IPS-NIHi11 (cell line): ENCODE data around the gene C1orf167.

Experiments used
- DNase-seq: peaks from one replicate; pipeline ENCODE4 v3.0.0; 2012; ENCODE audit warnings: mixed read lengths, low spot score

C1orf167 gene

GRCh38 chr1:11764519-11764918 lies 2.5 kb downstream of the C1orf167 start:
- DNase-seq = no peak

DNA sequence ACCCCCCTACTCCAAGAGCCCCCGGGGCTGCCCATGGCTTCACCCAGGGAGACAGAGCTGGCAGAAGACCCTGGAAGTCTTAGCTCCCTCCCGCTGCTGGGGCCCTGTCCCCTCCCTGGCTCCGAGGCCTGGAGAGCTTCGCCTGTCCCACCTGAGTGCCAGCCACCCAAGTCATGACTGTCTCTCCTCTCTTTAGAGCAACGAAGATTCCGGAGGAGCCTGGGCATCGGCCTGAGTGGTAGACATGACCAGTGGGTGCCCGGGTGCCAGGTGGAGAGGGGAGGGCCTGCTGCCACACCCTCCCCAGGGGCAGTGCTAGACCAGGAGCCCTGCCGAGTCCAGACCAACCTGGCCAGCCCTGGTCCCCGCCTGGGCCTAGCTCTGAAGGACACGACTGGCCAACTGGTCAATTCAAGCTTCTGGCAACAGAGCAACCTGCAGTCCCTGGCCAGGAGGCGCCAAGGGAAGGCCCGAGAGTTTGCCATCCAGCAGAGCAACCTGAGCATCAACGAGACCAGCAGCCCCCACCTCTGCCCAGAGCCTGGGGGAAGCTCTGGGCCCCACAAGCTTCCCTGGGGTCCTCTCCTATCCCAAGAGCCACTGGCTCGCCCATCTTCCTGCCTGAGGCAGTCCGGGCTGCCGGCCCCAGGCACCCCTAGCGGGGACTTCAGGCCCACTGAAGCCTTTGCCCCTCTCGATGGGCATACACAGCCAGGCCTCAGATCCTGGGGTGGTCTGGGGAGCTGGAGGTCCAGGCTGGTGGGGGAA lies 3.9 kb downstream of the C1orf167 start:
- no peak for DNase-seq

DNA sequence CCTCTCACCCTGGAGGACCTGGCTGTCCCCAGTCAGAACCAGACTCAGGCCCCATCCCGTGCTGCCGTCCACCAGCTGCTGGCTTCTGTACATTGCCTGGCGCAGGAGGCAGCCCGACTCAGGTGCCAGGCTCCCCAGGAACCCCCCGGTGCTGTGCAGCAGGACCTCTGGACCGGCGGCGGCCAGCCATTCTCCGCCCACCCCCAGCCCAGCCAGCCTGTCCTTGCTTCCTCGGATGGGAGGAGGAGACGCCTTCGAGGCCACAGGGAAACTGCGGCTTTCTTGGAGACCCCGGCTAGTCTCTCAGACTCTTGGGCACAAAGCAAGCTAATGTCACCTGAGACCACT lies 4.4 kb downstream of the C1orf167 start:
- no peak for DNase-seq

DNA sequence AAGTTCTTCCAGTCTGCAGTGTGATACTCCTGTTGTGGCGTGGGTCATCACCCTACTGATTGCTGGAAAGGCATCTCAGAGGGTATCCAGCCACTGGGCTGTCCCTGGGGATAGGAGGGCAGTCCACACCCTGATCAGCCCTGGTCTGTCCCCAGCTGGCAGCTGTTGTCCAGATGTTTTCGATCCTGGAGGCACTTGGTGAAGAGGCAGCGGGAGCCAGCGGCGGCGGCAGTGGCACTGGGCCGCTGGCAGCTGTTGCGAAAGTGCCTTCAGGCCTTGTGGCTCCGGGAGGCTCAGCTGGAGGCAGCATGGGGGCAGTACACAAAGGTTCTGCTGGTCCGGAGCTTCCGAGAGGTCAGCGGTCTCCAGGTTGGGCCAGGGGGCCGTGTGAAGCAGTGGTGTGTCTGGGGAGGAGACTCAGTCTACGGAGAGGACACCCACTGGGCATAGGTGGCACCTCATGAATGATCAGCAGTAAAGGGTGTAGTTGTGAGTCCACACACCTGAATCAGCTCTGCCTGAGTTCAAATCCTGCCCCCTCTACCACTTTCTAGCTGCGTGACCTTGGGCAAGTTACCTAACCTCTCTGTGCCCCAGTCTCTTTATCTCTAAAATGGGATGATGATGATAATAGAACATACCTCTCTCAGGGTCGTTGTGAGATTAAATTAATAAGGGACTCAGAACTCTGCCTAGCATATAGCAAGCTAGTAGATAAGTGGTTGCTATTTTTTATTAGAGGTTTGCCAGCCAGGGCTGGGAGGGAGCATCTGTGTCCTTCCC lies 6.1 kb downstream of the C1orf167 start:
- DNase-seq = no peak

DNA sequence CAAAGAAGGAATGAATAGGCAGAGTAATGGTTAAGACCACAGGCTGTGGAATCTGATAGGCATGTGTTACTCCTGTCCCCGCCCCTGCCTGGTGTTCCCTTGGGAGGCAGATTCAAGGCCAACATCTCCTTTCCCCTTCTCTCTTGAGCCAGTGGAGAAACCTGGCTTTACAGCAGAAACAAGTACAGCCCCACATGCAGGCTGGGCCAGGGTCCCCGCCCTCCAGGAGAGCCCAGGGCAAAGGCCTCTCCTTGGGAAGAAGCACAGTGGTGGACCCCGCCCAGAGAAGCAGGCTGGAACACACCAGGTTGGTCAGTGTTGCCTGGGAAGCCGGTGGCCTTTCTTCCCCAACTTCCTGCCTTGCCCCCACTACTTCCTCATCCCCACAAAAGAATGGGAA lies 6.8 kb downstream of the C1orf167 start:
- no peak for DNase-seq

GRCh38 chr1:11769274-11769673 lies 7.3 kb downstream of the C1orf167 start:
- no peak for DNase-seq

DNA sequence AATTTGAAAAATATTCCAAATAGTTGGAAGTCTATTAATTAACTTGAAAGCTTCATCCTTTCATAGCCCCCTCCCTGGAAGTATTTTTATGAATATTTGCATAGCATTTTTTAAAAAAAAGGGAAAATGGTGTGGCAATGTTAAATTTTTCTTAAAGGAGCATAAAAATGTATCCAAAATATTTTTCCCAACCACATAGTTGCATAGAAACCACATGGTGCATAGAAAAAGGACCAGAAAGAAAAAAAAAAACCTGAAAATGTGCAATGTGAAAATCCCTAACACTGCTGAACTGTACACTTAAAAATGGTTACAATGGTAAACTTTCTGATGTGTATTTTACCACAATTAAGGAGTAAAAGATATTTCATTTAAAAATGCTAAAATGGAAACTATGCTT lies 8.0 kb downstream of the C1orf167 start:
- DNase-seq = no peak

DNA sequence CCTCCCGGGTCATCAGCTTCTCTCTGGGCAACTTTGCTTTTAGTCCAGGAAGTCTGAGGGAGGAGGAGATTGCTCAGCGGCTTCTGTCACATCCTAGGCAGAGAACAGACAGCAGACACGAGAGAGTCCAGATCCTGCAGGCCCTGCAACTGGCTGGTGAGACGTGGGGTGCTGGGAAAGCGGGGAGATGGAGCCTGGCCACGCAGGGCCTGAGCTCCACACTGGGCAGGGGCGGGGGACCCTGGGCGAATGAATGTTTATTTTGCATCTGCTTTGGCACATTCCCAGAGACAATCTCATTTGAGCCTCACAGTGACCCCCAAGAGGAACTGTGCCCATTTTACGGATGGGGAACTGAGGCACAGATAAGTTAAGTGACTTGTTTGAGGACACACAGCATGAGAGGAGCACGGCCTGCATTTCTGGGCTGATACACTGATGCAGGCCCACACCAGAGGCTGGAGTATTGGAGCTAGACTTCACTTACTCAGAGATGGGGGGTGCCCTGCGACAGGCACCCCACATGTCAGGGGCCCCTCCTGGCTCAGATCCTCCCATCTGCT lies 9.6 kb downstream of the C1orf167 start:
- no peak for DNase-seq

- DNase-seq = no peak
These were observed 10.5 kb downstream of the C1orf167 start for GRCh38 chr1:11772458-11772857.

DNA sequence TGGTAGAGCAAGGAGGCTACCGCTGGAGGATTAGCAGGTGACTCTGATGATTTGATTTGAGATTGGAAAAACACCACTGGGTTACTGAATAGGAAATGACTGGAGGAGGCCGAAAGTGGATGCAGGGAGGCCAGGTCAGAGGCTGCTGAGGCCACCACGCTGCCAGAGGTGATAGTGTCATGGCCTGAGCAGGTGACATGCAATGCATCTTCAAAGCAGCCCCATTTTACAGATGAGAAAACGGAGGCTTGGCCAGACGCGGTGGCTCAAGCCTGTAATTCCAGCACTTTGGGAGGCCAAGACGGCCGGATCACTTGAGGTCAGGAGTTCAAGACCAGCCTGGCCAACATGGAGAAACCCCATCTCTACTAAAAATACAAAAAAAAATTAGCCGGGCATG lies 12.8 kb downstream of the C1orf167 start:
- no peak for DNase-seq

GRCh38 chr1:11777658-11778322 lies 15.8 kb downstream of the C1orf167 start:
- DNase-seq = no peak

GRCh38 chr1:11778336-11778735 lies 16.3 kb downstream of the C1orf167 start:
- no peak for DNase-seq

DNA sequence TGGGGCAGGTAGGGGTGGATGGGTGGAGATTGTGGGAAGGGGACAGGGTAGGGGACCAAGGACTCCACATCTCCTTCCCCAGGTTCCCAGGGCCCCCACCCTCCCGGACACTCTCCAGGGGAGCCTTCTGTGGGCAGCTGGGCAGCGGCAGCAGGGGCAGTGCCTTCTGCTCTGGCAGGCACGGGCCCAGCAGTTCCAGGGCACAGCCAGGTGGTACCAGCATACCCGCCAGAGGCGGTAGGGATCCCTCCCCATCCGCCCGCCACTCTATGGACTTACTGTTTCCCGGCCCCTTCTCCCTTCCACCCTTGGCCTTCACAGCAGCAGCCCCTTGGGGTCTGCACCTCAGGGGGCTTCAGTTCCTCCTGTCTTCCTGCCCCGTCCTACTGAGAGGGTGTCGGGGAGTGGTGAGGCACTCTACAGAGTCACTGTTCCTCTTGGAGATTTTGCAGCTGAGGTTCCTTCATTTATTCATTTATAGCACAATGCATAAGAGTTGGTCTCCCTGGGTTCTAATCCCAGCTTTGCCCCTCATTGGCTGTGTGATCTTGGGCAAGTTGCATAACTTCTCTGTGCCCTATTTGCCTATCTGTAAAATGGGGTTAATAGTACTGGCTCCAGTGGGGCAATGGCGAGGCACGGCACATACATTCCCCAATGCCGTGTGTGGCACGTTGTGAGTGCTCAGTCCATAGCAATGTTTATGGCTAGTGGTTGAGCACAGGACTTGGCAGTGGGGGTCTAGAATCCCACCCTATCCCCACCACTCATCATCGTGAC lies 17.0 kb downstream of the C1orf167 start:
- DNase-seq = no peak

DNA sequence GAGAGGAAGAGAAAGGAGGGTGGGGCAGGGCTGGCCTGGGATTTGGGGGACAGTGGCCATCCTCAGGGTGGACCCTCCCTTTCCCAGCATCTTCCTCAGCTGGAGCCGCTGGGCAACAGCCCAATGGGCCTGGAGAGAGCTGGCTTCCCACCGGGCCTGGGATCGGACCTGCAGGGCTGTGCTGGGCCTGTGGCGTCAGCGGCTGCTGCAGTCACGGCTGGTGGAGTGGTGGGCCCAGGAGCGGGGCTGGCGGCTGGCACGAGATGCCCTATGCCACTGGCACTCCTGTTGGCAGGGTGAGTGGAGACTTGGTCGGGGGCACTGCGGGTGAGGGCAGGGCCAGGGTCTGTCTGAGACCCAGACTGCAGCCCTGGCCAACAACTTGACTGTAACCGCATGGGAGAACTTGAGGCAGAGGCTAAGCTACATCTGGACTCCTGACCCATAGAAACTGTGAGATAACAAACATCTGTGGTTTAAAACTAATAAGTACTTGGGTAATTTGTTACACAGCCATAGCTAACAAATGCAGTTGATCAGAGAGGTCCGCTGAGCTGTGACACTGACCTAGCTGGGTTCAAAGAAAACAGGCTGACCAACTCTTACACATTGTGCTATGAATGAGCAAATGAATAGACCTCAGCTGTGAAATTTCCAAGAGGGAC lies 17.9 kb downstream of the C1orf167 start:
- DNase-seq = no peak

GRCh38 chr1:11780380-11781147 lies 18.6 kb downstream of the C1orf167 start:
- no peak for DNase-seq

GRCh38 chr1:11781297-11781696 lies 19.3 kb downstream of the C1orf167 start:
- DNase-seq = no peak

DNA sequence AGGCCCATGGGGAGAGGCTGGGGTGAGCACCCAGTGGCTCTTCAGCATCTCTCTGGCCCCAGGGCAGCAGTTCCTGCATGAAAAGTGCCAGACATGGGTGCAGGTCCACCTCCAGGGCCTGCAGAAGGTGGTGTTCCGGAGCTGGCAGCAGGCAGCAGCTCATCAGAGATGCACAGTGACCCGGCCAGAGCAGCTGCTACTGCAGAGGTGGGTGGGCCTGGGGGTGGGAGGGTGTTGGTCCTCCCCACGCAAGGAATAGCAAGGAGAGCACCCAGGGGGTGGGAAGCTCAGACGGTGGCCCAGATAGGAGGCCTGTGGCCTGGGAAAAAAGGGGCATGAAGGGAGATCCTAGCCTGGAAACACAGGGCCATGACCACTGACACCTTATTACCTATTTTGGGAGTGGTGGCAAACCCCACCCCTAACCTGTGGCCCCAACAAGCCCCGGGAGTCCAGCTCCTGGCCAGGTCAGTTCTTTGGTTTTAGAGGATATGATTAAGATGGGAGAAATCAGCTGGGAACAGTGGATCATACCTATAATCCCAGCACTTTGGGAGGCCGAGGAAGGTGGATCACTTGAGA lies 20.2 kb downstream of the C1orf167 start:
- DNase-seq = no peak

DNA sequence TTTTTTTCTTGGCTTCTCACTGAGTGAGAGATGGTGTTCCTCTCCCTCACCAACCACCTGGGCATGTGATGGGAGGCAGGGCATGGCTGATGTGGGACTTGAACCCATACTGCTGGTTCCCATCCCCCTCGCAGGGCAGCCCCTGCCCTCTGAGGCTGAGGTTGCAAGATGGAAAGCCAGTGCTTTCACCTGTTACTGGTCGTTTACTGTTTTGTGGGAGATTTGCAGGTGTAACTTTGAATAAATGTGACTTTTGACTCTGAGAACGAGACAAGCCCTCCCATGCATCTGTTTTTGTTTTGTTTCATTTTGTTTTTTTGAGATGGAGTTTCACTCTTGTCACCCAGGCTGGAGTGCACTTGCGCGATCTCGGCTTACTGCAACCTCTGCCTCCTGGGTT lies 21.6 kb downstream of the C1orf167 start:
- DNase-seq = no peak

DNA sequence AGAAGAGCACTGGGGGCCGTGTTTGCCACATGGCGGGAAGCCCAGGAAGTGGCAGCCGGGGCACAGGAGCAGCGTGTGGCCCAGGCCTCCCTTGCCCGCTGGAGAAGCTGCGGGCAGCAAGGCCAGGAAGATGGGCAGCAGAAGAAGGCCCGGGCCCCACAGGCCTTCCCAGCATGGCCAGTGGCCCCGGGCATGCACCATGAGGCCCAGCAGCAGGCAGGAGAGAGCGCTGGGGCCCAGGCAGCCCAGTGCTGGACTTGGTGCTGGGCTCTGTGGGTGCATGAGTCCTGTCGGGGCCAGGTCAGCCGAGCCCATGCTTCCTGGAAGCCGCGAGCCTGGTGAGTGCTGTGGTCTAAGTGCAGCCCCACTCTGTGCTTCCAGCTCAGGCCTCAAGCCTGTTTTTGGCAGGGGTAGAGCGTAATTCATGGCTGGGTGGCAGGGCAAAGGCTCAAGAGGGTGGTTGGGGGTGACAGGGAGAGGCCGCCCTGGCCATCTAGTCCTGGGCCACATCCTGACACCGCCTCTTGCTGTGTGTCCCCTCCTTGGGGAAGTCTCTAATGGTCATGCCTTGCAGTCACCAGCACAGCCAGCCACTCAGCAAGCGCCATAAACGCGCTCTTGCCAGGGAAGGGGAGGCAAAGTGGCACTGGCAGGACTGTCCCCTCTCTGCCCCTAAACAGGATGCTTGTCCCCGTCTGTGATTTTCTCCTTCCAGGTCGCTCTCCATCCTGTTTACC lies 22.4 kb downstream of the C1orf167 start:
- no peak for DNase-seq
